BE2C (cell line): ENCODE data around the gene PDGFA.

Experiments
- DNase-seq: peaks from one replicate; pipeline ENCODE4 v3.0.0-alpha.2; 2020
- H3K27me3 ChIP-seq: fragments of 250-450 bp; sonication (Bioruptor Pico); 2 replicates; pipeline ENCODE4 v1.5.1; 2020; ENCODE audit warnings: mild to moderate bottlenecking
- H3K36me3 ChIP-seq: fragments of 250-450 bp; sonication (Bioruptor Pico); 2 replicates; pipeline ENCODE4 v1.5.1; 2020; ENCODE audit warnings: mild to moderate bottlenecking
- H3K4me1 ChIP-seq: fragments of 250-450 bp; sonication (Bioruptor Pico); 2 replicates; pipeline ENCODE4 v1.5.1; 2020
- H3K4me3 ChIP-seq: 2 replicates; pipeline ENCODE4 v1.5.1; 2011; ENCODE audit warnings: low read depth, low read length
- H3K9me3 ChIP-seq: fragments of 250-450 bp; sonication (Bioruptor Pico); 2 replicates; pipeline ENCODE4 v1.5.1; 2020
- CTCF ChIP-seq: IDR thresholded peaks from 2 replicates; pipeline ENCODE4 v1.5.1; 2012; ENCODE audit warnings: mild to moderate bottlenecking, low read depth, low read length

Gene PDGFA

GRCh38 chr7:532379-533143 is 12.9 kb upstream of the PDGFA start:
- peaks cover 17% of the 10 kb centered on the region for H3K27me3 ChIP-seq
- no peaks in the 10 kb centered on the region for H3K36me3 ChIP-seq
- H3K4me1 ChIP-seq = no peaks in the 10 kb centered on the region
- no peak overlapping the region for H3K4me3 ChIP-seq
- DNase-seq = no peak
- no peaks in the 10 kb centered on the region for H3K9me3 ChIP-seq
- TF ChIP-seq CTCF = no peak

- Histone ChIP-seq H3K36me3 (no peaks in the 10 kb centered on the region), H3K27me3 (peaks cover 17% of the 10 kb centered on the region), H3K4me3 (no peak overlapping the region), H3K9me3 (no peaks in the 10 kb centered on the region), H3K4me1 (no peaks in the 10 kb centered on the region)
- DNase-seq = no peak
- no peak for TF ChIP-seq CTCF
Measured at GRCh38 chr7:531777-532176, 12.1 kb upstream of the PDGFA start.

DNA sequence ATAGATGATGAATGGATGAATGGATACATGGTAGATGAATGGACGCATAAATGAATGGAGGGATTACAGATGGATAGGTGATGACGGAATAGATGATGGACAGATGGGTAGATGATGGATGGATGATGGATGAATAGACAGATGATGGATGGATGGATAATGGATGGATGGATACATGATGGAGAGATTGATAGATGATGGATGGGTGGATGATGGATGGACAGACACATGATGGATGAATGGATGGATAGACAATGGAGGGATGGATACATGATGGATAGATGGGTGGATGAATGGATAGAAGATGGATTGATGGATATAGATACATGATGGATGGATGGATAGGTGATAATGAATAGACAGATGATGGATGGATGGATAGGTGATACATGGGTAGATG is 8.8 kb upstream of the PDGFA start:
- Histone ChIP-seq H3K36me3 (no peaks in the 10 kb centered on the region), H3K9me3 (no peaks in the 10 kb centered on the region), H3K4me1 (no peaks in the 10 kb centered on the region), H3K4me3 (no peak overlapping the region), H3K27me3 (peaks cover 35% of the 10 kb centered on the region)
- TF ChIP-seq CTCF = no peak
- DNase-seq = no peak

DNA sequence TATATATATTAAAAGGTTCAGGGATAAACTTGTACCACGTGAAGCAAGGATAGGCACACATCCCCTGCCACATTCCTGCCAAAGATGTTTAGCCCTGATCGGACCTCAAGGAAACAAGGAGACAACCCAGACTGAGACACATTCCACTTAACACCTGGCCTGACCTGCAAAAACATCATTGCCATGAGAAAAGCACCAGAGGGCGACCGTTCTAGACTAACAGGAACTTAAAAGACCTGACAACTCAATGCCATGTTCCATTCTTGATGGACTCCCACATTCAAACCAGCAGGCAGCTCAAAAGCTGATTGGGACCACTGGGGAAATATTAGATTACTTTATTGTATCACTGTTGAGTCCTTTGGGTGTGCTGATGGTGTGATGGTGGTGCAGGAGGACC is 8.1 kb upstream of the PDGFA start:
- H3K27me3 ChIP-seq = peaks cover 42% of the 10 kb centered on the region
- no peak for DNase-seq
- no peaks in the 10 kb centered on the region for H3K4me1 ChIP-seq
- H3K4me3 ChIP-seq = no peak overlapping the region
- H3K9me3 ChIP-seq = no peaks in the 10 kb centered on the region
- no peak for TF ChIP-seq CTCF
- H3K36me3 ChIP-seq = no peaks in the 10 kb centered on the region

DNA sequence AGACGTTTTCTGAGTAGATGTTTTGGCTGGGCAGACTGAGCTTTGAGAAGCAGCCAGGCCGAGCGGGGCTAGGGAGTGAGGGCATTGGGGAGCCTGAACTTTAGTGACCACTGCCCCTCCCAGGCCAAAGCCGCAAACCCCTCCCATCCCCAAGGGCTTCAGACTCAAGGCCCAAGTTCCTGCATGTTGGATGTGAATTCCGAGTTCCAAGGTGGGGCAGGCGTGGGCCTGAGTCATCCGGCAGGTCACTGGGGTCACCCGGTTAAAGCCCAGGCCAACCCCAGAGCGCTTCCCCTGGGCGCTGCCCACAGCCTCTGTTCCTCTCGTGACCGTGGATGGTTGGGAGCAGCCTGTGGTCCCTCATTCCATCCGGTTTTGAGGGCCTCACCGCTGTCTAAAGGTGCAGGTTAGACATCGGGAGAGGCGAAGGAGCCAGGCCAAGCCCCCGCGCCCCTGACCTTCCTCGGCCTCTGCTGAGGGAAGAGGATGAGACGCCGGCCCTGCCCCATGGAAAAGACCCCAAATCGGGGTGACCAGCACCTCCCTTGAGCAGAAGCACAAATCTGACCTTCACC is 6.9 kb upstream of the PDGFA start:
- Histone ChIP-seq H3K4me1 (no peaks in the 10 kb centered on the region), H3K4me3 (no peak overlapping the region), H3K9me3 (no peaks in the 10 kb centered on the region), H3K36me3 (no peaks in the 10 kb centered on the region), H3K27me3 (peaks cover 49% of the 10 kb centered on the region)
- TF ChIP-seq CTCF = no peak
- DNase-seq = no peak

DNA sequence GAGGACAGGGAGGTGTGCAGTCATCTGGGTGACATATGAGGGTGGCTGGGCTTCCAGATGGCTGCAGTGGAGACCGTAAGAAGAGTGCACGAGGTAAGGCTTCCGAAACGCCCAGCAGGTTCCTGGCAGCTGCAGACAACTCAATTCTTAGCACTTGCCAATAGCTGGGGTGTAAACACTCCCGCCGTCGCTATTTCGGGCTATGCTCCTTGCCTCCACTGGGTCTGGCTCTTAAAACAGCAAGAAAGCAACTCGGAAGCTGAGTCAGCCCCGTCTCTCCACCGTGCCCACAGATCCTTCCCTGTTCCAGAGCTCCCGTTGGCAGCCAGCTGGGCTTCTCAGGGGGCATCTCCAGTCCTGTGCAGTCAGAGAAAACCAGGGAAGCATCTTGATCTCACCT is 6.1 kb upstream of the PDGFA start:
- DNase-seq = no peak
- no peak overlapping the region for H3K4me3 ChIP-seq

More for the DNA sequence above, 6.1 kb upstream of the PDGFA start:
- H3K4me1 ChIP-seq = no peaks in the 10 kb centered on the region
- H3K27me3 ChIP-seq = peaks cover 56% of the 10 kb centered on the region
- no peak for TF ChIP-seq CTCF
- no peaks in the 10 kb centered on the region for H3K36me3 ChIP-seq
- H3K9me3 ChIP-seq = no peaks in the 10 kb centered on the region
